ENCODE results near the gene NEU1.

GRCh38 chr6:31887173-31888007, 24.8 kb upstream of the NEU1 start:
- no peak for TF ChIP-seq POLR2AphosphoS5 (IDR thresholded peaks at IDR 0.05; ENCODE audit: low read depth, low read length)
- no peak for TF ChIP-seq ELF1 (IDR thresholded peaks at IDR 0.05)
- no peak for TF ChIP-seq SMC3 (IDR thresholded peaks at IDR 0.05; ENCODE audit: low read depth, low read length)
- no peak for TF ChIP-seq RFX5 (IDR thresholded peaks at IDR 0.05; ENCODE audit: low read length)
- TF ChIP-seq, protein P1, sequence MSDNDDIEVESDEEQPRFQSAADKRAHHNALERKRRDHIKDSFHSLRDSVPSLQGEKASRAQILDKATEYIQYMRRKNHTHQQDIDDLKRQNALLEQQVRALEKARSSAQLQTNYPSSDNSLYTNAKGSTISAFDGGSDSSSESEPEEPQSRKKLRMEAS (IDR thresholded peaks at IDR 0.05; ENCODE audit: low read depth) = no peak
- TF ChIP-seq, protein P2, sequence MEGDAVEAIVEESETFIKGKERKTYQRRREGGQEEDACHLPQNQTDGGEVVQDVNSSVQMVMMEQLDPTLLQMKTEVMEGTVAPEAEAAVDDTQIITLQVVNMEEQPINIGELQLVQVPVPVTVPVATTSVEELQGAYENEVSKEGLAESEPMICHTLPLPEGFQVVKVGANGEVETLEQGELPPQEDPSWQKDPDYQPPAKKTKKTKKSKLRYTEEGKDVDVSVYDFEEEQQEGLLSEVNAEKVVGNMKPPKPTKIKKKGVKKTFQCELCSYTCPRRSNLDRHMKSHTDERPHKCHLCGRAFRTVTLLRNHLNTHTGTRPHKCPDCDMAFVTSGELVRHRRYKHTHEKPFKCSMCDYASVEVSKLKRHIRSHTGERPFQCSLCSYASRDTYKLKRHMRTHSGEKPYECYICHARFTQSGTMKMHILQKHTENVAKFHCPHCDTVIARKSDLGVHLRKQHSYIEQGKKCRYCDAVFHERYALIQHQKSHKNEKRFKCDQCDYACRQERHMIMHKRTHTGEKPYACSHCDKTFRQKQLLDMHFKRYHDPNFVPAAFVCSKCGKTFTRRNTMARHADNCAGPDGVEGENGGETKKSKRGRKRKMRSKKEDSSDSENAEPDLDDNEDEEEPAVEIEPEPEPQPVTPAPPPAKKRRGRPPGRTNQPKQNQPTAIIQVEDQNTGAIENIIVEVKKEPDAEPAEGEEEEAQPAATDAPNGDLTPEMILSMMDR (IDR thresholded peaks at IDR 0.05) = no peak
- no peak for TF ChIP-seq EP300 (IDR thresholded peaks at IDR 0.05; ENCODE audit: borderline replicate concordance in 1 of 2, low read depth in 1 of 2, low read length in 1 of 2)
- TF ChIP-seq RCOR1 (IDR thresholded peaks at IDR 0.05; ENCODE audit: low read length) = no peak
- no peak for TF ChIP-seq GABPA (IDR thresholded peaks at IDR 0.05; ENCODE audit: low read depth)
- TF ChIP-seq TCF12 (IDR thresholded peaks at IDR 0.05) = no peak
